Subcutaneous adipose tissue (tissue), 4 donors: ENCODE measurements around the gene MAFG. TPM values are rescaled to one million over a fixed set of nuclear protein-coding genes. Genes with fewer than 3 reads are reported as not detected.

Source experiments
- total RNA-seq, 4 donors: library from RNA; depleted of rRNA; stranded (reverse); fragments of >200 nt; gene quantifications; one replicate each; pipeline ENCODE4 v1.1.0, GENCODE V29; 2016
- TF ChIP-seq, protein P1 (sequence below): fragments of 450-650 bp; IDR thresholded peaks from one replicate; pipeline ENCODE4 v1.5.1; 2016; ENCODE audit warnings: low read depth, mild to moderate bottlenecking, control low read depth, antibody characterized with exemption, moderate library complexity

The MAFG gene
- total RNA-seq, 4 donors from 2014 or later: 9.8 to 20.0 (median 15.0) TPM

DNA sequence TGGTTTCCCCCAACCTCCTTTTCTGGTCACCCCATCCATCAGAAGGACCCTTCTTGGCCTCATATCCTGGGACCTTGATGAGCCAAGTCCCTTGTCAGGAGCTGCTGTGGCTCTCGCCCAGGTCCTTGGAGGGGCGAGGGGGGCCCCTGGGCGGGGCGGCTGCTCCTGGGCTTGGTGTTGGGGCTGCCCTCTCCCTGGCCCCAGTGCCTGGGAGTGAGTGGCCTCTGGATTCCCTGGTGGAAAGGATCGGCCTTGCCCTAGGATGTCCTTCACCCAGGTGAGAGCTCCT, 39.7 kb upstream of the MAFG start:
- TF ChIP-seq, protein P1, sequence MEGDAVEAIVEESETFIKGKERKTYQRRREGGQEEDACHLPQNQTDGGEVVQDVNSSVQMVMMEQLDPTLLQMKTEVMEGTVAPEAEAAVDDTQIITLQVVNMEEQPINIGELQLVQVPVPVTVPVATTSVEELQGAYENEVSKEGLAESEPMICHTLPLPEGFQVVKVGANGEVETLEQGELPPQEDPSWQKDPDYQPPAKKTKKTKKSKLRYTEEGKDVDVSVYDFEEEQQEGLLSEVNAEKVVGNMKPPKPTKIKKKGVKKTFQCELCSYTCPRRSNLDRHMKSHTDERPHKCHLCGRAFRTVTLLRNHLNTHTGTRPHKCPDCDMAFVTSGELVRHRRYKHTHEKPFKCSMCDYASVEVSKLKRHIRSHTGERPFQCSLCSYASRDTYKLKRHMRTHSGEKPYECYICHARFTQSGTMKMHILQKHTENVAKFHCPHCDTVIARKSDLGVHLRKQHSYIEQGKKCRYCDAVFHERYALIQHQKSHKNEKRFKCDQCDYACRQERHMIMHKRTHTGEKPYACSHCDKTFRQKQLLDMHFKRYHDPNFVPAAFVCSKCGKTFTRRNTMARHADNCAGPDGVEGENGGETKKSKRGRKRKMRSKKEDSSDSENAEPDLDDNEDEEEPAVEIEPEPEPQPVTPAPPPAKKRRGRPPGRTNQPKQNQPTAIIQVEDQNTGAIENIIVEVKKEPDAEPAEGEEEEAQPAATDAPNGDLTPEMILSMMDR: no peak

DNA sequence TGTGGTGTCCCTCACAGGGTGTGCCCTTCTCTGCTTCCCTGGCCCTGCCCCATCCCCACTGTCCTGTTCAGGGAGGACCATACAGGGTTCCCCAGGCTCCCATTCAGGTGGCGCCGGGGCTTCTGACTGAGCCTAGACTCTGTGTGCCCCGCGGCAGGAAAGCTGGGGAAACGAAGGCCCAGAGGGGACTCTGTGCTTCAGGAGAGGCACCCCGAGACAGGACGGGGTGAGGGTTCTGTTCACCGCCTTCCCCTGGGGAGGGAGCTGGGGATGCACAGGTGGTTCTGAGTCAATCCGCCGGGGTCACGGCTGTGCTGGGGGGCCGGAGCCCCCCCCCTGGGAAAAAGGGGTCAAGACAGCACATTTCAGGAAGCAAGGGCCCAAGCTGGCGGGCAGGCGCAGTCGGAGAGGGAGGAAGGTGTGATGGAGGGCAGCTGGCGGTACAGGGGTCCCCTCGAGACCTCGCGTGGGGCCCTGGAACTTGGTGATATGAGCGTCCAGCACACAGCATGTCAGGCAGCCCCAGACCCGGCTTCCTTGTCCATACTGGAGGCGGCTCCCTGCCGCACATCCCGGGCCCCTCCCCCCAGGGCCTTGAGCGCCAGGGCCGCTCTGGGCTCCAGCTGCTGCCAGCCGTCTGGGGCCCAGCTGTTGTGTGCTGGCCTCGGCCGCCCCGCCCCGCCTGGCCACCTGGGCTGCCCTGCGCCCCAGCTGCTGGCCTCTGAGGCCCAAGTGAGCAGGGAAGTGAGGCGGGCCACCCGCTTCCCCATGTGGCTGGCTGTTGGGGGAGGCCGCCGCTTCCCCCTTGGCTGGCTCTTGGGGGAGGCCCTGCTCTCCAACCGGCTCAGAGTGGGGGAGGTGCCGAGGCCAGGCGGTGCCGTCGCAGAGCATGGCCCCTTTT, 39.1 kb upstream of the MAFG start:
- TF ChIP-seq, protein P1: no peak

DNA sequence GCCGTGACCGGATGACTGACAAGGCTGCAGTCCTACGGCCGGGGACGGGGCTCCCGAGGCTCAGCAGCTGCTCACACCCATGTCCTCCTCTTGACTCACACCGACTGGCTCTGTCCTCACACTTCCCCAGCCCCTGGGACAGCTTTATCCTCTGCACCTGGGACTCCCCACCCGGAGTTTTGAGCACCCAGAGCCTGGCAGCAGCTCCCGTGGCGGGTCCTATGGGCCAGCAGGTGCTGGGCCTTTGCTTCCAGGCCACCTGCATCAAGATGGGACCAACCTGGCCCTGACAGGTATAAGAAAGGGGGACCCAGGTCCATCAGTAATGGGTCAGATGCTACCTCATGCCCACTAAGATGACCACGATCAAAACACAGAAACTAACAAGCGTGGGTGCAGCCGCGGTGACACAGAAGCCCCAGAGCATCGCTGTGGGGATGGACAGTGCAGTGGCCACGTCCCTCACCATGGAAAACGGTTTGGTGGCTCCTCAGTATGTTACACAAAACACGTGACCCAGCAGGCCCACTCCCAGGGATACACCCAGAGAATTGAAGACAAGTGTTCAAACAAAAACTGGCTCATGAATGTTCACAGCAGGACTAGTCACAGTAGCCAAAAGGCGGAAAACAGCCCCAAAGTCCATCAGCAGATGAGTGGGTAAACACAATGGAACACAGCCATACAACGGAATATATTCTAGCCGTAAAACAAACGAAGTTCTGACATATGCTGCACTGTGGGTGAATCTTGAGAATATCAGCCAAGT, 36.7 kb upstream of the MAFG start:
- TF ChIP-seq, protein P1: no peak

DNA sequence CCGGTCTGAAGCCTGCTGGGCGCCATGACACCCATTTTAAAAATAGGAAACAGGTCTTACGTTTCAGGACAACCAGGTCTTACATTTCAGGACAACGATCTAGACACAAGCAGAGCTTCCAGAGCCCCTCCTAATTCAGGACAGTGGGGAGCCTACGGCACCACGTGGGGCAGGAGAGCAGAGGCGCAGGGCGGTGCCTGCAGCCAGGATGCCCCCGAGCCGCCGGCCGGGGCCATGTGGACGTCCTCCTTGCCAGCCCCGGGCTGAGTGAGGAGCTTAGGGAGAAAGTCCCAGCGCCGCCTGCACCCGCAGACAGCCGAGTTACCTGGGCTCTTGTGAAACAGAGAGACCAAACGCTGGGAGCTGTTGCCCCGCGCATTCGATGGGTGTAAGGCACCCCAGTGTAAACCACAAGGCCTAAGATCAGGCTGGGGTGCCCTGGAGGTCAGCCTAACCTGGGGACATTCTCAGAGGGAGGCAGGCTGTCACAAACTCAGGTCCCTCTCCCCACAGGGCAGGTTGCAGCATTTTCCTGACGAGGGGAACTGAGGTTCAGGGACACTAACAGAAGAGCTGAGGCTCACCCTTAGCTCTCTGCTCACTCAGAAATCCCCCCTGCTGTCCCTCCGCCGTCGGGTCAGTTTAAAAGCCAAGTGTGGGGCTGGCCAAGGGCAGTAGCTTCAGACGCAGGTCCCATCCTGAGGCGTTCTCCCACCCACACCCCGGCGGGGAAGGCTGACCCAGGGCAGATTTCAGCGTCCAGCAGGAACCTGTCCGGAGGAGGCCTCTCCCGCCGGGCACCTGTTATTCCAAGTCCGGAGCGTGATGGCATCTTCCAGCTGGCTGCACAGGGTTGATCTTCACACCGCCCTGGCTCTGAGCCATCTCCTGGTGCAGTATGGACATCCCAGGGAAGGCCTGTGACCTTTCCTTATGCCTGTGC, 35.2 kb upstream of the MAFG start:
- TF ChIP-seq, protein P1: no peak

DNA sequence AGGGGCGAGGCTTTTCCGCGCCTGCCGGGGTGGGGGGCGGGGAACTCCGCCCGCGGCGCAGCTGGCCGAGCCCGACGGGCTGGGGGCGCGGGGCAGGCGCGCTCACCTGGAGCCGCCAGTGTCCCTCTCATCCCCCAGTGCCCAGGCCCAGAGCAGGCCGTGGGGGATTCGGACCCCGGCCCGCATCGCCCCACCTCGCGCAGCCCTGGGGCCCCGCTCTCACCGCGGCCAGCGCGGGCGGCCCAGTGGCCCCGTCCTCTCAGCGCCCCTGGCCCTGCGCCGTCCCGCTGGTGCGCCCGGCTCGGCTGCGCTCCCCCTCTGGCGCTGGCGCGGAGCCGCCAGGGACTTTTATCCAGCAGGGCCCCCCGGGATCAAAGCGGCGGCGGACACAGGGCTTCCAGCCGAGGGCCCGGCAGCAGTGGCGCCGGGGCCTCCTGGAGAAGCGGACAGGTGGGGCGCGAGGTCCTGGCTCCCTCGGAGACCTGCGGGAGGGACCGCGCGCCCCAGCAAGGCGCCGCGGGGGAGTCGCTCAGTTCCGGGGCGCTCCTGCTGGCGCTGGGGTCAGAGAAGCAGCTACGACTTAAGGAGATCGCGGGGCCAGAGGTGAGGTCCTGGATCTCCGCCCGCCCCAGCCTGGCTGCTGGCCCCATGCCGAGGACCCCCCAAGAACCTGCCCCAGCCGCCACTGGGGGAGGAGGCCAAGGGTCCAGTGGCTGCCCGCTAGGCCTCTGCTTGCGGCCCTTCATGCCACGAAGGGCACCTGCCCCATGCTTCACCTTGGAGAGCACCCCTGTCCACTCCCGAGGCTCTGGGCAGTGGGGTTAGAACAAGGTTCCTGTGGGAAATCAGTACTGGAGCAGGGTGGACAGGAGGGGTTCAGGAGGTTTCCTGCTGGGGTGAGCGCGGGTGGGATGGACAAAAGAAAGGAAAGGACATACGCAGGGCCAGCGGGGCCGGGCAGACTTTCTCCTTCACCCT, 34.3 kb upstream of the MAFG start:
- TF ChIP-seq, protein P1: no peak

DNA sequence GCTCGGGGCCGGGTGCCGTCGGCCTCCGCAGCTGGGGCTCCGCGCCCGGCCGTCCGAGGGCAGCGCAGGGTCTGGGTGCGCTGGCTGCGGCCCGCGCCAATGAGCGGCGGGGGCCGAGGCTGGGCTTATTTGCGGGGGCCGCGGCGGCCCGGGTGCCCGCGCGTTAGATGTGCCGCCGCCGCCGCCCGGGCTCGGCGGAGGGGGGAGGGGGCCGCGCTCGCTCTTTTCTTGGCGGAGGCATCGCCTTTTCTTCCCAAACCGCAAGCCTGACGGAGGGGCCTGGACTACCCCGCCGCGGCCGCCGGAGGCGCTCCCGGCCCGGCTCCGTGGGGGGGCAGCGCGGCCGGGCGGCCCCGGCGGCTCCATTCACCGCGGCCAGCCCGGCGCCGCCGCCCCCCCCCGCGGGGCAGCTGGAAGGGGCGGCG, 33.6 kb upstream of the MAFG start, which contains the start of gene NOTUM:
TSS of gene NOTUM (minus strand) at position 101 of the 425 bp plus-strand sequence. CDS start 278 bp downstream, outside the sequence.
- TF ChIP-seq, protein P1: no peak
